IMR-90 (cell line): Measurements from ENCODE around the gene REXO5. TPM values are rescaled to one million over a fixed set of nuclear protein-coding genes. Genes with fewer than 3 reads are reported as not detected.

ENCODE experiments used
- ATAC-seq: fragments of 200-7000 bp; cut with Tn5 transposase; 2 replicates; pipeline ENCODE4 v1.9.1; 2020; ENCODE audit warnings: low read depth, mild to moderate bottlenecking, moderate library complexity
- BruUV-seq: library from RNA; stranded (reverse); fragments of 400-500 nt; replicated peaks from 2 replicates; lab custom pipeline; 2021; lab: Mats Ljungman, UMichigan
- CTCF ChIA-PET: fragments of 300-600 bp; formaldehyde crosslinking; extraction: SDS; loops from one replicate; lab custom pipeline; 2021; ENCODE audit warnings: antibody characterized with exemption; lab: Yijun Ruan, JAX
- POLR2A ChIA-PET: fragments of 300-600 bp; sonication (Branson Sonifier 250); formaldehyde crosslinking; loops from one replicate; lab custom pipeline; 2022; ENCODE audit warnings: antibody characterized with exemption; ENCODE audit not compliant: unreplicated experiment; lab: Charles Lee
- DNase-seq: peaks from one replicate; pipeline ENCODE4 v3.0.0; 2013
- H2AFZ ChIP-seq: replicated peaks from 2 replicates; pipeline ENCODE3; 2013; ENCODE audit warnings: low read length, mild to moderate bottlenecking; ENCODE audit not compliant: poor library complexity
- H2AK5ac ChIP-seq: 2 replicates; pipeline ENCODE4 v1.6.1; 2013; ENCODE audit warnings: low read depth, low read length, inconsistent platforms
- H2AK9ac ChIP-seq: replicated peaks from 2 replicates; pipeline ENCODE3; 2013; ENCODE audit warnings: mild to moderate bottlenecking, low read depth, low read length, moderate library complexity; ENCODE audit not compliant: poor library complexity
- H2BK120ac ChIP-seq: 2 replicates; pipeline ENCODE4 v1.6.1; 2013; ENCODE audit warnings: low read depth, low read length, inconsistent platforms
- H2BK15ac ChIP-seq: 3 replicates; pipeline ENCODE4 v1.6.1; 2013; ENCODE audit warnings: low read depth, low read length, inconsistent platforms
- H2BK20ac ChIP-seq: 2 replicates; pipeline ENCODE4 v1.6.1; 2013; ENCODE audit warnings: low read depth, mild to moderate bottlenecking, inconsistent platforms, low read length, moderate library complexity
- H2BK5ac ChIP-seq: 2 replicates; pipeline ENCODE4 v1.6.1; 2013; ENCODE audit warnings: mild to moderate bottlenecking, low read depth, low read length, inconsistent platforms; ENCODE audit not compliant: poor library complexity, severe bottlenecking
- H3K14ac ChIP-seq: replicated peaks from 2 replicates; pipeline ENCODE4 v1.6.1; 2013; ENCODE audit warnings: low read depth, low read length, inconsistent platforms
- H3K18ac ChIP-seq: 2 replicates; pipeline ENCODE4 v1.6.1; 2013; ENCODE audit warnings: low read depth, low read length, control low read depth
- H3K23ac ChIP-seq: 2 replicates; pipeline ENCODE4 v1.6.1; 2013; ENCODE audit warnings: low read depth, low read length, inconsistent platforms
- H3K27ac ChIP-seq: 2 replicates; pipeline ENCODE4 v1.5.1; 2013; ENCODE audit warnings: mild to moderate bottlenecking, control low read depth, low read length; ENCODE audit not compliant: insufficient read depth
- H3K27me3 ChIP-seq: 2 replicates; pipeline ENCODE4 v1.6.1; 2013; ENCODE audit warnings: low read length; ENCODE audit not compliant: control insufficient read depth, insufficient read depth
- H3K36me3 ChIP-seq: 2 replicates; pipeline ENCODE4 v1.6.1; 2013; ENCODE audit warnings: low read length, mixed read lengths; ENCODE audit not compliant: control insufficient read depth, insufficient read depth
- H3K4ac ChIP-seq: 2 replicates; pipeline ENCODE4 v1.6.1; 2013; ENCODE audit warnings: low read depth, low read length, inconsistent platforms
- H3K4me1 ChIP-seq: 2 replicates; pipeline ENCODE4 v1.6.1; 2013; ENCODE audit warnings: low read length, mixed read lengths; ENCODE audit not compliant: control insufficient read depth, insufficient read depth
- H3K4me2 ChIP-seq: 2 replicates; pipeline ENCODE4 v1.6.1; 2013; ENCODE audit warnings: low read depth, mild to moderate bottlenecking, control low read depth, low read length, moderate library complexity
- H3K4me3 ChIP-seq: 2 replicates; pipeline ENCODE4 v1.5.1; 2013; ENCODE audit warnings: low read depth, mild to moderate bottlenecking, control low read depth, low read length, moderate library complexity; ENCODE audit not compliant: insufficient read depth
- H3K56ac ChIP-seq: 2 replicates; pipeline ENCODE4 v1.6.1; 2013; ENCODE audit warnings: low read length, inconsistent platforms; ENCODE audit not compliant: insufficient read depth; ENCODE audit errors: extremely low read depth
- H3K79me1 ChIP-seq, 2 experiments: 2 replicates each; pipeline ENCODE4 v1.6.1; 2013; ENCODE audit warnings: low read length in 2 of 2, inconsistent platforms in 1 of 2, low read depth in 1 of 2
- H3K9ac ChIP-seq: 2 replicates; pipeline ENCODE4 v1.6.1; 2013; ENCODE audit warnings: low read depth, low read length, control low read depth
- H3K9me1 ChIP-seq: 2 replicates; pipeline ENCODE4 v1.6.1; 2013; ENCODE audit warnings: low read length, inconsistent platforms; ENCODE audit not compliant: insufficient read depth
- H3K9me3 ChIP-seq: 2 replicates; pipeline ENCODE4 v1.6.1; 2013; ENCODE audit warnings: low read length; ENCODE audit not compliant: control insufficient read depth, insufficient read depth
- H4K20me1 ChIP-seq: 2 replicates; pipeline ENCODE4 v1.6.1; 2013; ENCODE audit warnings: low read length, inconsistent platforms; ENCODE audit not compliant: insufficient read depth
- H4K5ac ChIP-seq: 2 replicates; pipeline ENCODE4 v1.6.1; 2013; ENCODE audit warnings: mild to moderate bottlenecking, low read depth, low read length, control low read depth
- H4K8ac ChIP-seq, 2 experiments: 2 replicates each; pipeline ENCODE4 v1.6.1; 2013; ENCODE audit warnings: low read depth in 2 of 2, low read length in 2 of 2, control low read depth in 1 of 2, inconsistent platforms in 1 of 2
- H4K91ac ChIP-seq: 2 replicates; pipeline ENCODE4 v1.6.1; 2013; ENCODE audit warnings: low read depth, low read length, inconsistent platforms; ENCODE audit not compliant: insufficient read depth
- BHLHE40 ChIP-seq: fragments of 150-350 bp; IDR thresholded peaks from 2 replicates; pipeline ENCODE4 v1.6.1; 2016; ENCODE audit warnings: mild to moderate bottlenecking, low read depth, low read length
- CHD1 ChIP-seq: IDR thresholded peaks from 2 replicates; pipeline ENCODE4 v1.6.1; 2012; ENCODE audit warnings: low read depth, low read length, improper control_type of control experiment
- FOS ChIP-seq: fragments of 150-350 bp; IDR thresholded peaks from 2 replicates; pipeline ENCODE4 v1.6.1; 2016; ENCODE audit warnings: low read depth, low read length
- MAFK ChIP-seq: IDR thresholded peaks from 2 replicates; pipeline ENCODE4 v1.6.1; 2012; ENCODE audit warnings: low read depth, low read length, improper control_type of control experiment
- MAZ ChIP-seq: IDR thresholded peaks from 2 replicates; pipeline ENCODE4 v1.6.1; 2012; ENCODE audit warnings: low read depth, mild to moderate bottlenecking, low read length, improper control_type of control experiment, moderate library complexity, borderline replicate concordance
- MXI1 ChIP-seq: IDR thresholded peaks from 2 replicates; pipeline ENCODE4 v1.6.1; 2012; ENCODE audit warnings: low read depth, mild to moderate bottlenecking, low read length, moderate library complexity, borderline replicate concordance
- POLR2A ChIP-seq: IDR thresholded peaks from 2 replicates; pipeline ENCODE4 v1.6.1; 2012; ENCODE audit warnings: mild to moderate bottlenecking, low read depth, low read length
- RAD21 ChIP-seq: IDR thresholded peaks from 2 replicates; pipeline ENCODE4 v1.6.1; 2012; ENCODE audit warnings: low read length, improper control_type of control experiment
- RCOR1 ChIP-seq: IDR thresholded peaks from 2 replicates; pipeline ENCODE4 v1.6.1; 2012; ENCODE audit warnings: mild to moderate bottlenecking, low read length, improper control_type of control experiment; ENCODE audit not compliant: insufficient replicate concordance
- WGBS, 2 experiments: methylation state at CpG; one replicate each; pipeline versions ENCODE4 v1.1.5 to v1.1.7; 2013; ENCODE audit warnings: missing lambda C conversion rate in 2 of 2; ENCODE audit not compliant: insufficient read length in 1 of 2; ENCODE audit errors: extremely low coverage in 2 of 2; 5-methylcytosine and 5-hydroxymethylcytosine counted together
- dilution Hi-C: fragments of 300-500 bp; cut with HindIII; formaldehyde crosslinking; loops from one replicate; pipeline ENCODE4 v1.14.3; 2018; ENCODE audit warnings: low sequenced_read_pairs; ENCODE audit not compliant: unreplicated experiment
- in situ Hi-C: fragments of 300-500 bp; cut with MboI; formaldehyde crosslinking; loops from 3 replicates; pipeline ENCODE4 v1.14.3; 2019; ENCODE audit warnings: low sequenced_read_pairs, inconsistent platforms, mixed read lengths
- intact Hi-C: fragments of 100-400 bp; cut with micrococcal nuclease; formaldehyde crosslinking; loops from 2 replicates; pipeline ENCODE4 v1.10.0; 2022
- polyA plus RNA-seq, 3 experiments: library from polyadenylated mRNA; depleted of rRNA; stranded (reverse); fragments of >200 nt; gene quantifications; 2 replicates each; pipeline ENCODE4 v1.2.3, GENCODE V29; 2012; ENCODE audit warnings: low replicate concordance in 1 of 3
- total RNA-seq: library from RNA; depleted of rRNA; stranded (reverse); fragments of >200 nt; gene quantifications from 2 replicates; pipeline ENCODE4 v1.2.3, GENCODE V29; 2012

The REXO5 gene
- total and polyA plus RNA-seq, 2 of the 4 experiments (the other 2 are of a cell fraction), result 3.7 to 7.0 TPM

DNA sequence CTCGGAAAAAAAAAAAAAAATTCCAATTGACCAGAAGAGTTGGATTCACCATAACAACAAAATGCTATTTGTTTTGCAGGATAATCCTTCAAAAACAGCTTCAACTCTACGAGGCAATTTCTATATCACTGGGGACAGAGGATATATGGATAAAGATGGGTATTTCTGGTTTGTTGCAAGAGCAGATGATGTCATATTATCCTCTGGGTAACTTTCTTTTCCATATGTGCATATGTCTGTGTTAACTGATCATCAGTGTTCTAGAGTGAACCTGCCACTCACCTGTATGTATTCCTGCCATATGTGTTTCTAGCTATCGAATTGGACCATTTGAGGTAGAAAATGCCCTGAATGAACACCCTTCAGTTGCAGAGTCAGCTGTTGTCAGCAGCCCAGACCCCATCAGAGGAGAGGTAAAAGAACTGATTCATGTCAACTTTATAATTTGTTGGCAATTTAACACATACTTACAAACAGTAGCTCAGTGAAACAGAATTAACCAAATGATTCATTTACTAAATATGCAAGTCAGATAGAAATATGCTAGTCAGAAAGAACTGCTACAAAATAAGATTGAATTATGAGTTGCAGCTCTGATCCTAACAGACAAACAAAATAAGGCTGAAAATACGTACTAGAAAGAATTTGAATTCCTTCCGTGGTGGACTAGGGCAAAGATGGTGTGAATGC lies 14.3 kb upstream of the REXO5 start:
- no peak overlapping the region for H3K27ac ChIP-seq
- no peak overlapping the region for H3K9ac ChIP-seq
- H4K20me1 ChIP-seq, result no peaks in the 10 kb centered on the region
- H3K36me3 ChIP-seq, result no peaks in the 10 kb centered on the region
- H4K91ac ChIP-seq, result no peak overlapping the region
- no peak overlapping the region for H3K23ac ChIP-seq
- WGBS, 2 experiments, result no CpG with 5 or more reads among the region's 5 CpGs
- no peak overlapping the region for H3K14ac ChIP-seq
- peaks cover 2% of the 10 kb centered on the region; the same call in 1 of the 2 replicates for H3K4me1 ChIP-seq
- H4K8ac ChIP-seq, result no peak overlapping the region
- no peak overlapping the region for H3K4me3 ChIP-seq
- H3K56ac ChIP-seq, result no peak overlapping the region
- no peak overlapping the region for H4K5ac ChIP-seq
- H2BK15ac ChIP-seq, result no peak overlapping the region
- ATAC-seq (no peak; the same call in 1 of the 2 replicates), DNase-seq (peak; percentile 6)
- H2BK120ac ChIP-seq, result no peak overlapping the region
- in situ Hi-C loops (no loop called here), dilution Hi-C loops (no loop called here), intact Hi-C loops (no loop called here)
- no peak overlapping the region for H2BK5ac ChIP-seq
- no peak overlapping the region for H2AFZ ChIP-seq
- no peaks in the 10 kb centered on the region for H3K9me1 ChIP-seq
- POLR2A ChIA-PET, result no interaction called here
- no peaks in the 10 kb centered on the region for H3K79me1 ChIP-seq
- no peak overlapping the region for H3K4ac ChIP-seq
- BruUV-seq, result no TSS peak
- H3K4me2 ChIP-seq, result no peak overlapping the region
- no peak overlapping the region for H3K18ac ChIP-seq
- TF ChIP-seq RAD21 (no peak), RCOR1 (no peak), MXI1 (no peak), MAZ (no peak), BHLHE40 (no peak), CHD1 (no peak), MAFK (no peak), POLR2A (no peak), FOS (no peak)
- CTCF ChIA-PET, result no interaction called here
- no peaks in the 10 kb centered on the region for H3K9me3 ChIP-seq
- no peak overlapping the region for H2AK5ac ChIP-seq
- no peak overlapping the region for H2AK9ac ChIP-seq
- no peak overlapping the region for H2BK20ac ChIP-seq
- no peaks in the 10 kb centered on the region for H3K27me3 ChIP-seq
